Measurements from ENCODE around the gene LRMDA.
"Not testable (repeated sequence)": the region's sequence is repeated elsewhere in the genome, so short reads cannot be mapped to it uniquely, and the experiment has no call there.

The LRMDA gene

GRCh38 chr10:75722609-75723008, 291.2 kb downstream of the LRMDA start:
- no peak for DNase-seq

- DNase-seq: no peak
These were observed 292.0 kb downstream of the LRMDA start for GRCh38 chr10:75723319-75723980.

DNA sequence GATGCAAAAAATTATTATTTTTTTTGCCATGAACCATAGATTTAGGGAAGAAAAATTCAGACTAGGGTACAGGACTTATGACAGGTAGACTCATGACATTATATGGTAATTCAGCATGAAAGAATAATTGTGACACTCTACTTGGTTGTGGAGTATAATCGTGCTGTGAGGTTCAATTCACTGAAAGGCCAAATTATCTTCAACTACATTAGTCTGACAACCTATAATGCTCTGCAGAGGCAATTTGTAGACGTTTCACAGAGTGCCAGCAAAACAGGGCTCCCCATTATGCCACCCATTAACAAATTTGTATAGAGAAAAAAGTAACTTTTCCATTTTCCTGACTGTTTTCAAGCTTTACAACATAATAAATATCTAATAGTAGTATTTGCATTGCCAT, 292.6 kb downstream of the LRMDA start:
- no peak for DNase-seq

DNA sequence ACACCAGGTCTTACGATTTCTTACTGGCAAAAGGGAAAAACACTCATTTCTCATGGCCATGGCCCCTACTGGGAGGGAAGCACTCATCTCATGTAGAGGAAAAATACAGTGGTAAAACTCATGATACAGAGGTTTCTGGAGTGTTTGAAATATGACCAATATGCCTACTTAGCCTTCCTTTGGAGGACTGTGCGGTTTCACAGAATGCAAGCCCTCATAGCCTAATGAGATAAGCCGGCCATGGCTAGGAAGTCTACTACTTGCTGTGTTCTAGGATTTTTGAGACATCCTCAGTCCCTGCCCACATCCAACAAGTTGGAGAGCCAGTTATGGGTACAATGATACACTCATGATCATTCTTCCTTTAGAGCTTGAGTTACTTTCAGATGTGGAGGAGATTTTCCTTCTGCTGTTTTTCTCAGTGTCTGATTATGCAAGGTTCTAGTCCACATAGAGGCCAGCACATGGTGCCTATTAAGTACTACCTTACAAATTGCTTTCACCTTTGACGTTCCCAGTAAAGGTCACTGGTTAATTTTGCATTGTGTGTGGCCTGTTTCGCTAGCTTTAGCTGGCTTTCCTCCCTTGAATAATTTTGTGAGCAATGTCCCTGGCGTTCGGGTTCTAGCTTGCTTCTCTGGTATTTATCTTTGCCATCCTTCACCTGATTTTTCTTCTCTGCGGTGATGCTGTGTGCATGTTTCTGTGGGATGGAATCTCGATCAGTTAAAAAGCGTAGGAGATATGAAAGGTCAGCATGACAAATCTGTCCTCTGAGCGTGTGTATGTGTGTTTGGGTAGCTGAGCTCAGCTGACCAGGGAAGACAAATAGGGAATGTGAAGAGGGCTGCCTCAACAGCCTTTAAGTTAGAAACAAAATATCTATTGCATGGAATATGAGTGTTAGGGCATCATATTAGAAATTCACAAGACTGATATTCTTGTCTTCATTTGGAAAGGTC, 295.4 kb downstream of the LRMDA start:
- no peak for DNase-seq

- DNase-seq: no peak
These were observed 299.4 kb downstream of the LRMDA start for GRCh38 chr10:75730847-75731246.

GRCh38 chr10:75733135-75733890, 301.9 kb downstream of the LRMDA start:
- DNase-seq: peak; percentile 30

DNA sequence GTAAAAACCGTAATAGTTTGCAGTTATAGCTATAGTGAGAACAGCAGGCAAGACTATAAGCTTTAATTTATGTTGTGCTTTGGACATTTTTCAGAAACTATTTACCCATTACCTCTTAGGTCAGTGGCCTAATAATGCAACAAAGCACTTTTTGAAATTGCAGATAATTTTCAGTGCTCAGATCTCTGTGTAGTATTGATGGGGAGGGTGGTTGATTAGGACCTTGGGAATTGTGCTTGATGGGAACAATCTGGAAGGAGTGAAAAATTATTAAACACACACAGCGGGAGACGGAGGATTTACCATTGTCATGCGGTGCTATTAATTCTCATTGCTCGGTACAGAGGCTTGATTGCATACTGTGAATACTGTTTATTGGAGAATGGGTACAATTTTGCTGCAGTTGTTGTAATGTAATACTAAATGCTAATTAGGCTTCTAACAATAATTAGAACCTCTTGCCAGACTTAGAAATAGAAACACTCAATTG, 304.8 kb downstream of the LRMDA start:
- no peak for DNase-seq

DNA sequence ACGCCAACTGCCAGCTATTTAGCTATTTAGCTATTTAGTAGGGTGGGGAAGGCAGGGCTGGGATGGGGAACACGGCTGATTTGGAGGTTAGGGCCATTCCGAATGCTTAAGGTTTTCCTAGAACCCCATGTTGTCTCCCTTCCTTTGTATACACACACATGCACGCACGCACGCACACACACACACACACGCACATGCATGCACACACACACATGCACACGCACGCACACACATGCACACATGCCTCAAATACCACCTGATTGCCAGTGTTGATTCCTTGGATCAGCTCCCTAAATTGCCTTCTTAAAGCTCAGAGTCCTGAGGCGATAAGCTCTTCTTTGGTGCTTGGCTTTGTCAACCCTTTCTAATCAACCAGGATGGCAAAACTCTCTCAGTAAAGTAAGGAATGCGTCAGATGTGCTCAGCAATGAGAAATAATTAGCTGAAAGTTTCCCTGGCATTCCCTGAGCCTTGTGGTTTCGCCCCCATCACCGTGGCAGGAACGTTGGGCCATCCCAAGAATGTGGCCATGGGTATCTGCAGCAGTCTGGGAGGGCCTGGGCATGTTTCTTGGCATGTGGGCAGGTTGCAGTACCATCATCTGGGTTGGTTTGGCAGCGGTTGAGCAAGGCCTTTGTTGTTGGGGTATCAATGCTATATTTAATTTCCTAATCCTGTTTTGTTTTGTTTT, 305.6 kb downstream of the LRMDA start:
- DNase-seq: no peak

GRCh38 chr10:75737580-75737949, 306.1 kb downstream of the LRMDA start:
- DNase-seq: no peak

GRCh38 chr10:75738924-75739323, 307.5 kb downstream of the LRMDA start:
- no peak for DNase-seq

DNA sequence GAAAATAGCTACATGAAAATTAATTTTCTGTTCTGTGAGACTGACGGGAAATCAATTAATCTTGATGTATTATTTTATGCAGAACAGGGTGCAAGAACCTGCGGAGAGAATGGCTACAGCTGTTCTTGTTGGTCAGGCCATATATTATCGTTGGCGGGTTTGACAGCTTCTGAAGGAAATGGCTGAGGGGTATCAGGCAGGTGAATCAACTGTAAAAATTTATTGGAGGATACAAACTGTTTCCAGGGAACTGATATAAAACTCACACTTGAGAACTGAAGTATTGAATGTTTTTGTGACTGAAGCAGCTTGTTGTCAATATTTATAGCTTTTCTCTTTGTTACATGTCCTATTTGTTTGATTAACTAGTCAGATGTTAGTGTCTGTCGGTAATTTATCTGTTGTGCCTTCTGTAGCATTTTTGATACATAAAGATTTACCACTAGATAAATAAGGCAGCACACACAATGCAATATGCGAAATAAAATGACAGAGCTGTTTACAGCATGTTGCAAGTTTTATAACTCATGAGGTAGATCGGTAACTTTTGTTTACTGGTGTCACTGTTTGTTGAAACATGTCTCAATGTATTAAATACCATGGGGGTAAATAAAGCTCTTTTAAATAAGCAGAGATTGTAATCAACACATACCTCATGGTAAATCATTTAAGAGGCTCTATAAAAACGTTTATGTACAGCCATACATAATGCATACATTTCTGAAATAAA, 308.2 kb downstream of the LRMDA start:
- no peak for DNase-seq

DNA sequence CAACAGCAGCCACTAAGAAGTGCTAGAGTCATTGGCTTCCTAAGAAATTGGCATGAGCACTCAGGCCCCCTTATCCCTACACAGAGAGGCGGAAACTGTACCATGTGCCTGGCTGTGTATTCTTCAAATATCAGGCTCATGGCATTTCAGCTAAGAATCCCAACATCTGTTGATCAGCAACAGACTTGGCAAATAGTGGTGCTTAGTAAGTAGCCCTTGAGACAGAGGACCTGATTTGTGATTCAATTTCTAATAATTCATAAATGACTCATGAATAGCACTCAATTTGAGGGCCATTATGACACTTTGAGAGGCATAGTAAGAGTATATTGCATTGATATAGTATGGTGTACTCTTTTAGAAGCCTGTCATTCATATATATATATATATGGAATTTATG, 309.1 kb downstream of the LRMDA start:
- no peak for DNase-seq

DNA sequence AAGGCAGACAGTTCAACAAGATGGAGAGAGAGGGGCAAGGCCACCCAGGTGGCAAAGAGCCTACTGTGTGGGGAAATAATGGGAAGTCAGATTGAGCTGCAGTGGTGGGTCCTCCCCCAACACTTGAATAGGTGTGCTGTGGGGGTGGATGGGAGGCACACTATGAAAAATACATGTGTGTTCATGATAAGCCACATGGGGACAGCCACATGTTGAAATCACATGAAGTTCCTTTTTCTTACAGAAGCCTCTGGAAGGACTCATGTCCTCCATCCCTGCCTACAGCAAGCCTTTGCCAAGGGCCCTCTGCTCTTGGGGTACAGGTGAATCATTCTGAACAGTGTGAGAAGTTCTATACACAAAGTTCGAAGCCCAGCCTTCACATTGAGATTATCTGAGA, 310.9 kb downstream of the LRMDA start:
- DNase-seq: no peak

- DNase-seq: no peak
These were observed 311.9 kb downstream of the LRMDA start for GRCh38 chr10:75743291-75743778.

DNA sequence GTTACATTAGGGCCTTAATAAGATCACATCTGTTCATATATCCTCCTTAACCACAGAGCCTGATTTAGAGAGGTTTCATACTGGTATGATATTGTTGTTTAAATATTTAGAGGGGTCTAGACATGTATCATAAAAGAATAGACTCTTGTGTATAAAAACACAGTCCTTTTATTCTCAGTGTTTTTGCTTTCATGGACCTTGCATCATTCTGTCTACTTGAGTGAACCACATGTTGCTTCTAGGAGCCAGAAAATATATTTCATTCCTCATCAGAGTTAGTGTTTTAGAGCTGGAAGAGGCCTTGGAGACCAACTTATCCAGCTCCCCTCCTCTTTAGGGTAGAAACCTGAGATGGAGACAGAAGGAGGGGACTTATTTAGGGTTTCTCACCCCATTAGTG, 312.8 kb downstream of the LRMDA start:
- DNase-seq: no peak

- no peak for DNase-seq
These were observed 314.9 kb downstream of the LRMDA start for GRCh38 chr10:75746356-75746755.

GRCh38 chr10:75750093-75750875, 318.9 kb downstream of the LRMDA start:
- not testable (repeated sequence) for DNase-seq

DNA sequence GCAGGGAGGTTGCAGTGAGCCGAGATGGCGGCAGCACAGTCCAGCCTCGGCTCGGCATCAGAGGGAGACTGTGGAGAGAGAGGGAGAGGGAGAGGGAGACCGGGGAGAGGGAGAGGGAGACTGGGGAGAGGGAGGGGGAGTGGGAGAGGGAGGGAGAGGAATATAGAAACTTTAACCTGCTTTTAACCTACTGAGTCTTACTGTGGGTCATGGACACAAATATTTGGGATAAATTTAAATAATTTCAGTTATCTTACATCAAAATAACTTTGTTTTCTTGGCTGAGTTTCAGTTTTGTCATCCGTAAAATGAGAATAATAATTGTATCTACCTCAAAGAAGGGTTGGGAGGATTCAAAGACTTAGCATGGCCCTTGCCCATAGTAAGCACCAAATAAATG, 319.8 kb downstream of the LRMDA start:
- no peak for DNase-seq

DNA sequence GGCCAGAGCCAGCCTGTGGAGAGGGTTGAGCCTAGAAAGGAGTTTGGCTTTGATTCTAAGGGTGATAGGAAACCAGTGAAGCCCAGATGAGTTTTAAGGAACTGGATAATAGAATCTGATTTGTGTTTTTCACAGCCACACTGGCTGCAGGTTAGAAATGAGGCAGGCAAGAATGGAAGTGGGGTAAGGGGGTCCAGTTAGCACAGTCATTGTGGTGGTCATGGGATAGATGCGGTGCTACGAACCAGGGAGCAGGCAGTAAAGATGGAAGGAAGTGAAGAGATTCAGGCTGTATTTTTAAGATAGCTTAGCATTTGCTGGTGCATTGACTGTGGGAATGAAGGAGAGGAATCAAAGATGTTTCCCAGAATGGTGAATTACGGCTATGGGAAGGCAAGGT, 322.2 kb downstream of the LRMDA start:
- no peak for DNase-seq

- DNase-seq: no peak
These were observed 322.8 kb downstream of the LRMDA start for GRCh38 chr10:75754096-75754831.

Data from hematopoietic multipotent progenitor cell treated with erythropoietin and hydrocortisone succinate and interleukin-3 and kit ligand, for 4 days (in vitro differentiated cells).